Vagina (tissue), 2 donors: ENCODE measurements around the gene A2M. TPM values are rescaled to one million over a fixed set of nuclear protein-coding genes. Genes with fewer than 3 reads are reported as not detected.

ENCODE experiments used
- DNase-seq, 2 donors: peaks; one replicate each; pipeline ENCODE4 v3.0.0-alpha.2; 2017; ENCODE audit errors: extremely low spot score in 2 of 2
- H3K27ac ChIP-seq: fragments of 200-600 bp; sonication (generic); one replicate; pipeline ENCODE4 v1.5.1; 2019
- H3K27me3 ChIP-seq: fragments of 200-600 bp; sonication (generic); one replicate; pipeline ENCODE4 v1.5.1; 2019
- H3K36me3 ChIP-seq, 2 donors: fragments of 200-600 bp; sonication (generic); one replicate each; pipeline ENCODE4 v1.5.1; 2017 to 2019
- H3K4me1 ChIP-seq: fragments of 200-600 bp; sonication (generic); one replicate; pipeline ENCODE4 v1.5.1; 2019
- H3K4me3 ChIP-seq, 2 donors: fragments of 200-600 bp; sonication (generic); 1 replicate in 1 of 2; 2 replicates in 1 of 2; pipeline ENCODE4 v1.5.1; 2016 to 2019
- H3K9me3 ChIP-seq: fragments of 200-600 bp; sonication (generic); one replicate; pipeline ENCODE4 v1.5.1; 2019
- CTCF ChIP-seq, 3 experiments: fragments of 450-650 bp in 2 of 3; fragments of 200-600 bp in 1 of 3; sonication (generic) in 1 of 3; IDR thresholded peaks; one replicate each; pipeline ENCODE4 v1.5.1; 2017 to 2019; ENCODE audit warnings: antibody characterized with exemption in 3 of 3, mild to moderate bottlenecking in 2 of 3, moderate library complexity in 2 of 3
- POLR2A ChIP-seq, 2 donors: fragments of 450-650 bp; IDR thresholded peaks; one replicate each; pipeline ENCODE4 v1.6.1; 2017; ENCODE audit warnings: antibody characterized with exemption in 2 of 2, mild to moderate bottlenecking in 2 of 2, moderate library complexity in 2 of 2
- POLR2AphosphoS5 ChIP-seq, 2 donors: sonication (generic); formaldehyde crosslinking; IDR thresholded peaks; one replicate each; pipeline ENCODE4 v1.9.0; 2017; ENCODE audit warnings: antibody characterized with exemption in 2 of 2, mild to moderate bottlenecking in 2 of 2, low read depth in 1 of 2; ENCODE audit not compliant: insufficient read depth in 1 of 2
- intact Hi-C: fragments of 100-400 bp; cut with DNase I; formaldehyde crosslinking; loops from one replicate; pipeline ENCODE4 v1.15.1; 2023
- total RNA-seq: library from RNA; depleted of rRNA; stranded (reverse); fragments of >200 nt; gene quantifications from one replicate; pipeline ENCODE4 v1.2.3, GENCODE V29; 2016

A2M gene
- total RNA-seq, 1 donor from 2014 or later: 274 TPM

GRCh38 chr12:9104767-9105423, 10.8 kb downstream of the A2M start:
- intact Hi-C loops: no loop called here

GRCh38 chr12:9104087-9104486, 11.6 kb downstream of the A2M start:
- no peak for DNase-seq
- no peaks in the 10 kb centered on the region for H3K9me3 ChIP-seq
- intact Hi-C loops: no loop called here
- TF ChIP-seq CTCF (IDR thresholded peaks at IDR 0.05) (no peak), POLR2A (IDR thresholded peaks at IDR 0.05) (no peak), POLR2AphosphoS5 (IDR thresholded peaks at IDR 0.05; ENCODE audit: insufficient read depth in 1 of 2, low read depth in 1 of 2) (no peak)
- no peaks in the 10 kb centered on the region for H3K4me1 ChIP-seq
- peaks cover 0 to 15% of the 10 kb centered on the region in 2 donors for H3K36me3 ChIP-seq
- no peak overlapping the region for H3K4me3 ChIP-seq
- no peaks in the 10 kb centered on the region for H3K27me3 ChIP-seq
- H3K27ac ChIP-seq: no peak overlapping the region

More at GRCh38 chr12:9104767-9105423, 10.8 kb downstream of the A2M start:
- H3K27me3 ChIP-seq: no peaks in the 10 kb centered on the region
- no peaks in the 10 kb centered on the region for H3K9me3 ChIP-seq
- TF ChIP-seq POLR2A (IDR thresholded peaks at IDR 0.05) (no peak), POLR2AphosphoS5 (IDR thresholded peaks at IDR 0.05; ENCODE audit: insufficient read depth in 1 of 2, low read depth in 1 of 2) (no peak), CTCF (IDR thresholded peaks at IDR 0.05) (no peak)
- H3K27ac ChIP-seq: no peak overlapping the region
- no peaks in the 10 kb centered on the region for H3K4me1 ChIP-seq
- H3K4me3 ChIP-seq: no peak overlapping the region
- peaks cover 0 to 15% of the 10 kb centered on the region in 2 donors for H3K36me3 ChIP-seq
- DNase-seq: no peak

GRCh38 chr12:9103050-9103849, 12.5 kb downstream of the A2M start:
- Histone ChIP-seq H3K27ac (no peak overlapping the region), H3K4me3 (no peak overlapping the region), H3K4me1 (no peaks in the 10 kb centered on the region), H3K36me3 (peaks cover 0 to 15% of the 10 kb centered on the region in 2 donors), H3K9me3 (no peaks in the 10 kb centered on the region), H3K27me3 (no peaks in the 10 kb centered on the region)
- DNase-seq: no peak
- TF ChIP-seq POLR2A (IDR thresholded peaks at IDR 0.05) (no peak), CTCF (IDR thresholded peaks at IDR 0.05) (no peak), POLR2AphosphoS5 (IDR thresholded peaks at IDR 0.05; ENCODE audit: insufficient read depth in 1 of 2, low read depth in 1 of 2) (no peak)
- intact Hi-C loops: no loop called here

- intact Hi-C loops: no loop called here
- no peak overlapping the region for H3K4me3 ChIP-seq
- H3K27me3 ChIP-seq: no peaks in the 10 kb centered on the region
- no peak for DNase-seq
- H3K27ac ChIP-seq: no peak overlapping the region
- H3K9me3 ChIP-seq: no peaks in the 10 kb centered on the region
- no peak for TF ChIP-seq CTCF (IDR thresholded peaks at IDR 0.05)
- no peak for TF ChIP-seq POLR2A (IDR thresholded peaks at IDR 0.05)
- TF ChIP-seq POLR2AphosphoS5 (IDR thresholded peaks at IDR 0.05; ENCODE audit: insufficient read depth in 1 of 2, low read depth in 1 of 2): no peak
- H3K36me3 ChIP-seq: peaks cover 0 to 23% of the 10 kb centered on the region in 2 donors
- no peaks in the 10 kb centered on the region for H3K4me1 ChIP-seq
Observed at GRCh38 chr12:9101018-9101687, 14.6 kb downstream of the A2M start.
